GM21737 (cell line): ENCODE results near the gene GAREM1.
"Not testable (repeated sequence)": the region's sequence is repeated elsewhere in the genome, so short reads cannot be mapped to it uniquely, and the experiment has no call there.

ENCODE experiments used
- ATAC-seq: cut with Tn5 transposase; IDR thresholded peaks from one replicate; pipeline ENCODE4 v1.9.1; 2021; ENCODE audit warnings: mild to moderate bottlenecking, moderate library complexity; ENCODE audit not compliant: unreplicated experiment

Gene GAREM1

DNA sequence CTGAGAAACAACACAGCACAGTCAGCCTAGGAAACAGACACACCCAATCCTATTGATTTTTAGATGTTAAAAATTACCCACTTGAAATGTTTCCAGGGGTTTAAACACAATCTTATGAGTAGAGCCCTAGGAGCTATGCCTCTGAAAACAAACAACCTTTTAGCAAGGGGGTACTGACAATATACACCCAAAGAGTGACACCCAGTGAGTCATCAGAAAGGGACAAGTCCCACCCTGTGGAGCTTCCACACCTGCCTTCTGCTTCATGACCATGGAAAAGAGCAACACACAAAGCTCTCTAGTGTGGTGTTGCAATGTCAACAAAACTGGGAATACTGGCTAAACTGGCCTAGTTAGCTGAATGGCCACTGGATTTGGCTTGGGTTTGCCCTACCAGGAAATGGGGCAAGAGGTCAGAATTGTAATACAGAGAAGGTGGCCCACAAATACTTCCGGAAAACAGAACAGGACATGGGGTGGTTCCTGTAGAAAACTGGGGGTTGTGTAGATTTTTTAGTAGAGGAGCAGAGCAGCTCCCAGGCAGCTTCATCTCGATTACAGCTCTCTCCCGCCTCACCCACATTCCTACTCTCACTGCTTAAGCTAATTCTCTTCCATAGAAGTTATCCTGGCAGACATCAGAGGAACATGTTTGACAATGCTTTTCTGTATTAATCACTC lies 98.2 kb downstream of the GAREM1 start:
- no peak for ATAC-seq

DNA sequence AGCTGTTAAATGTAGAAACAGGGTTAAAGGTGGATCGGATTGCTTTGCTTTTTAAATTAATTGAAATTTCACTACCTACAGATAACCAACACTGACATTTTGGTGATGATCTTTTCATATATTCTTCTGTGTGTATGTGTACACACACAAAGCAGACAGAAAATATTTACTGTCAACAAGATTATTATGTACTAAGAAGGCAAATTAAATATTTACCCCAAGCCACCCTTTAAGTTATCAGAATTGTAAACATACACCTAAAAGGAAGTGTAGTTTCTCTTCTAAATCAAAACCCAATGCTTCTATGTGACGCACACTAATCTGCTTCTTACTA lies 98.7 kb downstream of the GAREM1 start:
- ATAC-seq = no peak

DNA sequence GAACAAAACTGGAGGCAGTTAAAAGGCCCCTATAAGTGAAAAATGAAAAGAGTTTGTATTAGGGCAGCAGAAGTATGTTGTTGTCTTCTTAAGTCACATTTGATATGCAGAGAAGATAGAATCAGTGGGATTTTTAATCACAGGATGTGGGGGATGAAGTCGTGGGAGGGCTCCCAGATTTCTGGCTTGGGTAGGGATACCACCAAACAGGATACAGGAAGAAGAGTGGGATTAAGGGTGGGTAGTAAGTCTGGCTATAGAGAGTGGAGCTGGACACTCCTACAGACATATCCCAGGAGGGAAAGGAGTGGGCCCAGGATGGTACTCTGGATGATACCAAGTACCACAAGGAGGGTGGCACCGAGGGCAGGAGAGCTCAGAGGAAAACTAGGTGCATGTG lies 99.3 kb downstream of the GAREM1 start:
- ATAC-seq = no peak

GRCh38 chr18:32368991-32369390 lies 101.7 kb downstream of the GAREM1 start:
- no peak for ATAC-seq

GRCh38 chr18:32368170-32368569 lies 102.5 kb downstream of the GAREM1 start:
- no peak for ATAC-seq

DNA sequence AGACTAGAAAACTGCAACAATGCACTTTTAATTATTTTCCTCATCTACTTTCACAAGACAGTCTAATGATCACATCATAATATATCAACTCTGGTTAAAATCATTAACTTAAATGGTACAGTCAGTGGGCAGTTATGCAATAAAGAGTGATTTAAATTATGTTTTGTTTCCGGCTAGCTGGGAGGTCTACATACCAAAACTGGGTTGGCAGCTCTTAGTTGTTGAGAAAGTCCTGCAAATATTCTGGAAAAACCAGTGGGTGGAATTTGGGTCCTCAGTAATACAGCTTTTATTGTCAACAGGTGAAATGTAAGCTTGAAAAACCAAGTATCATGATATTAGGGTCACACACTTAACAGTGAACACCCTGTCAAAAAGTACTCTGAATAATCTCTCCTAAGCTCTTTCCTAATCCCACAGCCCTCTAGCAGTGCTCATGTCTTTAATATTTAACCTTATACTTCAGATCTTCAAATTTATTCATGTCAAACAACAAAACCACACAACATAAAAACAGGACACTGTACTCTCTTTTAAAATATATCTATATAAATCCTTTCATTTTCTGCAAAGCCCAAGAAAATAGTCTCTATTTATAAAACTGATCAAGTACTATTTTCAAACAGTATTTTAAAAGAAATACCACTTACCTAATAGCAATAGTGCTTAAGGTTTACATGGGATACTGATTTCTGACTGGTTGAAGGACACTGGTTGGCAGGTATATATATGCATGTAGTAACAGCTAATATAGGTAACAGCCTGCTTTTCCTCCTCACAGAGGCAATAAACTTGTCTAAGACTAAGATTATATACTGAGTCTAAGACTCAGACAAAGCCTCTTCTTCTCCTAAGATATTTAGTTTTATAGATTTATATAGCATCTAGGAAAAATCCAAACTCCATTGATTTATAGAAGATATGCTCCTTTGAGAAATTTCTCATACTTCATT lies 103.8 kb downstream of the GAREM1 start:
- no peak for ATAC-seq

GRCh38 chr18:32362484-32362883 lies 108.2 kb downstream of the GAREM1 start:
- ATAC-seq = no peak

- ATAC-seq = no peak
Measured at GRCh38 chr18:32360682-32361345, 109.9 kb downstream of the GAREM1 start.

DNA sequence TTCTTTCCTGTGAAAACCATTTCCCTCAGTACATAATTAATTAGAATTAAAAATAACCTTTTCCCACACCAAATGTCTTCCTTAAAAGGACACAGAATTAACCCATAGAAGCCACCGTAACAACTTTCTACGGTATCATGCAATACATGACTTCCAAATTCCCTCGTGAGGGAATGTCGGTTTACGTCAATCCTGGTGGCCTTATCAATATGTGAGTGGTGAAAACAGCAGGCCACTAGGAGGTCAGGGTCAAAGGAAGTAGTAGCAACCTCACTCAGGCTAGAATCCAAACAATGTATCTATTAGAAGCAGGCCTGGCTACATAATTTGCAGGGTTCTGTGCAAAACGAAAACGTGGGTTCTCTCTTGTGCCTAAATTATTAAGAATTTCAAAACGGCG lies 112.2 kb downstream of the GAREM1 start:
- no peak for ATAC-seq

- no peak for ATAC-seq
Measured at GRCh38 chr18:32358075-32358474, 112.6 kb downstream of the GAREM1 start.

- ATAC-seq = no peak
Measured at GRCh38 chr18:32355896-32356295, 114.8 kb downstream of the GAREM1 start.

- no peak for ATAC-seq
Measured at GRCh38 chr18:32354518-32354917, 116.2 kb downstream of the GAREM1 start.

GRCh38 chr18:32353257-32353656 lies 117.4 kb downstream of the GAREM1 start:
- ATAC-seq = no peak

DNA sequence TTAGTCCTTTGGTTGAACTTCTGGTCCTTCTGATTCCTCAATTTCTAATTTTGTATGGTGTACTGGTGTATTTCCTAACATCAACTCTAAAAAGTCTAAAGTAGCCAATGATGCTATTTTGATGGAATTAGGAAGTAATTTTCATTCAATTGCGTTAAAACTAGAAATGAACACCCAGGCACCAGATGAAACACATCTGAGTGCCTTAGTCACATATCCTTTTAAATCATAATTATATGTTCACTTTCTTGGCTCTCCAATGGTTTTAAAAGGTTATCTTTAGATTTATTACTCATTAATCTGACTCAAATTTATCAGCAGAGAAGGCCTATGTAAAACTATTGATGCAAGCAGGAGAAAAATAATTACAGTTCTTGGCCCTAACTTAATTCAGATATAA lies 119.7 kb downstream of the GAREM1 start:
- ATAC-seq = no peak

DNA sequence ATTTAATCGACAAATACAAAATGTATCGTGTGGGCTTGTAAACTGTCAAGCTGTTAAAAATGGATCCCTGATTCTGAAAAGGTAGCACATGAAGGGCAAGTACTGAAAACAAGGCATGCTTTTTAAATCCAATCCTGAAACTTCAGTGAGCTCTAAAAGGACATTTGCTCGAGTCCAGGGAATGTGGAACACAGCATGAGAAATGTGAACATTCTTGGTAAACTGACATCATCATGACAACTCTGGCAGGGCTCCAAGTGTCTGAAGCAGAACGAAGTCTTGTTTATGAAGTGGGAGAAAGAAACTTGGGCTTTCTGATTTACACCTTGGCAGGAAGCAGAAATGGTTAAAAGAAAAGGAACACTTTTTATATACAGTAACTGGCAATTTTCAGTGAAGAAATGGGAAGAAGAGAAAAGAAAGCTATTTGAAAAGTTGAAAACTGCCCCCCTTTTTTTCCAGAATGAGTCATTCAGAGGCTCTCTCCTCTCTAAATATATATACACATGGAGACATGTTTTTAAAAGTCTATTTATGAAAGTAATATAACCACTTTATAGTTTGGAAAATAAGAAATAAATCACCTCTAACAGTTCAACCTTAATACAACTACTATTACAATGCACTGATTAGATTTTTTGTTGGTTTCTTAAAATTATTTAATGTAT lies 120.8 kb downstream of the GAREM1 start:
- no peak for ATAC-seq

GRCh38 chr18:32346671-32347070 lies 124.0 kb downstream of the GAREM1 start:
- no peak for ATAC-seq

- no peak for ATAC-seq
Measured at GRCh38 chr18:32343634-32344033, 127.0 kb downstream of the GAREM1 start.

GRCh38 chr18:32341112-32341511 lies 129.6 kb downstream of the GAREM1 start:
- ATAC-seq = not testable (repeated sequence)

GRCh38 chr18:32339045-32339444 lies 131.6 kb downstream of the GAREM1 start:
- no peak for ATAC-seq

- ATAC-seq = no peak
Measured at GRCh38 chr18:32337821-32338220, 132.9 kb downstream of the GAREM1 start.

DNA sequence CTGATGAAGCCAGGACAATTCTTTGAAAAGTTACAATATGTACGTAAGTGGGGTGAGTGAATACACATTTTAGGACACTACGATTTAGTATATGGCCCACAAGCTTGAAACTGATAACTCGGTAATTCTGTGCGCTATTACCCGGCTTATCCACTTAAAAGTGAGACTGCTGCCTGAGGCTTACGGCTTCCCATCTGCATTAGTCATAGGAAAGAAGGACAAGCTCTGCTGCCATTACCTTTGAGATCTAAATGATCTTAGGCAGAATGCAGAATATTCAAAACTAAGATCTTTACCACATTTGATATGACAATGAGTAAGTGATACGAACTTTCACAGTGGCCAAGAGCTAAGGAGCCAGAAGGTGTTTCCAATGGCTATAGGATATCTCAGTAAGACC lies 133.3 kb downstream of the GAREM1 start:
- no peak for ATAC-seq
